ENCODE measurements around the gene TEX38. TPM values are rescaled to one million over a fixed set of nuclear protein-coding genes. Genes with fewer than 3 reads are reported as not detected.

TEX38 gene
- polyA plus RNA-seq, 1 experiment = 0.07 TPM

DNA sequence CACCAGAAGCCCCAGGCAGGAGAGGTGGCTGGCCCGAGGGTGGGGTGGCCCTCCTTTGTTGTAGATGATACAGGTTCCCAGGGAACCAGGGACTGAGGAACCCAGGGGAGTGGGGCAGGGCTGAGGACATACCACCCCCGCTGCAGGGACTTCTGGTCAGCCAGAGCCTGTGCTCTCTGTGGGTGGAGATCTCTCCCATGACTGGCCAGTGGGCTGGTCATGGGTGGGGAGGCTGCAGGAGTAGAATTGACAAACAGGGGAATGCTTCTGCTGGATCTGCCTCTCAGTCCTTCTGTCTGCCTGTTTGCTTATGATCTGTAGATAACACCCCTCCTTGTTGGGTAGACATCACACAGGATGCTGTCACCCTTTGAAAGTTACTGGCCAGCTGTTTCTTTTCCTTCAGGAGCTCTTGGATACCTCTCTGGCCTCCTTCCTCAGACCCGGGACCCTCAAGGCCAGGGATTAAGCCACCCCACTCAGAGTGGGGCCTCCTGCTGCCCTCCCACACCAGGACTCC lies 50.1 kb downstream of the TEX38 start:
- TF ChIP-seq, protein P1, sequence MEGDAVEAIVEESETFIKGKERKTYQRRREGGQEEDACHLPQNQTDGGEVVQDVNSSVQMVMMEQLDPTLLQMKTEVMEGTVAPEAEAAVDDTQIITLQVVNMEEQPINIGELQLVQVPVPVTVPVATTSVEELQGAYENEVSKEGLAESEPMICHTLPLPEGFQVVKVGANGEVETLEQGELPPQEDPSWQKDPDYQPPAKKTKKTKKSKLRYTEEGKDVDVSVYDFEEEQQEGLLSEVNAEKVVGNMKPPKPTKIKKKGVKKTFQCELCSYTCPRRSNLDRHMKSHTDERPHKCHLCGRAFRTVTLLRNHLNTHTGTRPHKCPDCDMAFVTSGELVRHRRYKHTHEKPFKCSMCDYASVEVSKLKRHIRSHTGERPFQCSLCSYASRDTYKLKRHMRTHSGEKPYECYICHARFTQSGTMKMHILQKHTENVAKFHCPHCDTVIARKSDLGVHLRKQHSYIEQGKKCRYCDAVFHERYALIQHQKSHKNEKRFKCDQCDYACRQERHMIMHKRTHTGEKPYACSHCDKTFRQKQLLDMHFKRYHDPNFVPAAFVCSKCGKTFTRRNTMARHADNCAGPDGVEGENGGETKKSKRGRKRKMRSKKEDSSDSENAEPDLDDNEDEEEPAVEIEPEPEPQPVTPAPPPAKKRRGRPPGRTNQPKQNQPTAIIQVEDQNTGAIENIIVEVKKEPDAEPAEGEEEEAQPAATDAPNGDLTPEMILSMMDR (IDR thresholded peaks at IDR 0.05; ENCODE audit: insufficient read depth, low read depth, low read length) = no peak
- POLR2A ChIA-PET = no interaction called here
- Histone ChIP-seq H3K36me3 (ENCODE audit: control insufficient read depth, insufficient read depth, low read length) (no peaks in the 10 kb centered on the region), H3K27me3 (ENCODE audit: control insufficient read depth, insufficient read depth, low read length) (peaks cover 4% of the 10 kb centered on the region), H3K4me3 (ENCODE audit: low read depth, low read length) (no peak overlapping the region)
- CTCF ChIA-PET = interaction anchor here (1.0 kb wide), 1 partner anchor 118 kb away, joined by 3 read pairs; the partner anchor contains the start of gene MKNK1
- no peak for DNase-seq (ENCODE audit: low read depth)

Other genes with a start within 250 kb of the TEX38 start
- not detected in 2 replicates for gene DMBX1, start 182.0 kb upstream of the TEX38 start, polyA plus RNA-seq (2011; rRNA removed)
- not detected in 2 replicates for gene KNCN, start 120.2 kb upstream of the TEX38 start, polyA plus RNA-seq (2011; rRNA removed)
- gene MKNK1, start 67.6 kb upstream of the TEX38 start, polyA plus RNA-seq (2011; rRNA removed) = 25.7 and 30.1 TPM in 2 replicates
- 10.4 and 11.6 TPM in 2 replicates for gene MOB3C, start 55.0 kb upstream of the TEX38 start, polyA plus RNA-seq (2011; rRNA removed)
- 37.0 and 67.2 TPM in 2 replicates for gene ATPAF1, start 3.5 kb upstream of the TEX38 start, polyA plus RNA-seq (2011; rRNA removed)
- gene EFCAB14, start 47.3 kb downstream of the TEX38 start, polyA plus RNA-seq (2011; rRNA removed) = 30.4 and 49.4 TPM in 2 replicates
- gene CYP4B1, start 127.2 kb downstream of the TEX38 start, polyA plus RNA-seq (2011; rRNA removed) = not detected in 2 replicates